Calu3 (cell line): ENCODE measurements around the gene EGFL7. TPM values are rescaled to one million over a fixed set of nuclear protein-coding genes. Genes with fewer than 3 reads are reported as not detected.

Experiments used
- BruUV-seq: library from RNA; stranded (reverse); fragments of 400-500 nt; replicated peaks from 2 replicates; lab custom pipeline; 2021; lab: Mats Ljungman, UMichigan
- CTCF ChIA-PET: fragments of 300-600 bp; sonication (Branson Sonifier 250); formaldehyde crosslinking; loops from one replicate; lab custom pipeline; 2022; ENCODE audit warnings: antibody characterized with exemption; lab: Charles Lee
- DNase-seq: peaks from one replicate; pipeline ENCODE4 v3.0.0; 2022
- H3K27ac Mint-ChIP-seq: one replicate; pipeline ENCODE4 v1.8.0; 2022; ENCODE audit warnings: mixed read lengths; ENCODE audit not compliant: unreplicated experiment
- H3K27me3 Mint-ChIP-seq: one replicate; pipeline ENCODE4 v1.8.0; 2022; ENCODE audit warnings: mixed read lengths; ENCODE audit not compliant: unreplicated experiment
- H3K36me3 Mint-ChIP-seq: one replicate; pipeline ENCODE4 v1.8.0; 2022; ENCODE audit warnings: mild to moderate bottlenecking, moderate library complexity, mixed read lengths; ENCODE audit not compliant: insufficient read depth, unreplicated experiment
- H3K4me1 Mint-ChIP-seq: one replicate; pipeline ENCODE4 v1.8.0; 2022; ENCODE audit warnings: mild to moderate bottlenecking, low read depth, mixed read lengths; ENCODE audit not compliant: unreplicated experiment
- H3K4me3 Mint-ChIP-seq: one replicate; pipeline ENCODE4 v1.8.0; 2022; ENCODE audit warnings: mild to moderate bottlenecking, low read depth, moderate library complexity, mixed read lengths; ENCODE audit not compliant: unreplicated experiment
- H3K9me3 Mint-ChIP-seq: one replicate; pipeline ENCODE4 v1.8.0; 2022; ENCODE audit warnings: low read depth, mixed read lengths; ENCODE audit not compliant: unreplicated experiment
- intact Hi-C: fragments of 100-400 bp; cut with micrococcal nuclease; formaldehyde crosslinking; loops from one replicate; pipeline ENCODE4 v1.10.0; 2022; ENCODE audit not compliant: unreplicated experiment
- total RNA-seq: library from RNA; stranded (reverse); gene quantifications from 2 replicates; pipeline ENCODE4 v1.2.3, GENCODE V29; 2022
- TF ChIP-seq, protein P1 (sequence below): fragments of 200-600 bp; IDR thresholded peaks from one replicate; pipeline ENCODE4 v1.8.0; 2022; ENCODE audit warnings: antibody characterized with exemption; ENCODE audit not compliant: unreplicated experiment

EGFL7 gene
- total RNA-seq, 1 experiment from 2014 or later, result 1.3 TPM

DNA sequence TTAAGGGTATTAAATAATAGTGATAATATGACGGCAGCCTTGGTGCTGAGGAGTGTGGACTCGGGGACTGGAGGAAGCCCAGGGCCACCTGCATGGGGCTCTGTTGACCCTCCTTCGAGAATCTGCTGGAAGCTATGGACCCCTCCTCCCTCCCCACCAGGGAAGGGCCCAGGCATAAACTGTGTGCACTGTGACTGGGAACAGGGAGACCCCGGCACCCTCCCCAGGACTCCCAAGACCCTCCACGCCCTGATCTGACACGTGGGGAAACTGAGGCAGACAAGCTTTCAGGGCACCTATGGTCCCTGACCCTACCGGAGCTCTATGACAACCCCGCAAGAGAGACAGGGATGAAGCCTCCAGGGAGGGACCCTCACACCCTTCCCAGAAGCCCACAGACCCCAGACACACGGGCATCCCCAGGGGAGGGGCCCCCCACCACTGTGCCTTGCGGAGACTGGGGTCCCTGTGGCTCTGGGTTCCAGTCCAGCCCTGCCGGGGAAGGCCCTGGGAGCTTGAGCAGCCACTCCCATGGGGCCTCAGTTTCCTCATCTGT is 6.5 kb upstream of the EGFL7 start:
- intact Hi-C loops, result no loop called here
- peaks cover 22% of the 10 kb centered on the region for H3K27me3 Mint-ChIP-seq
- no peak for DNase-seq
- TF ChIP-seq, protein P1, sequence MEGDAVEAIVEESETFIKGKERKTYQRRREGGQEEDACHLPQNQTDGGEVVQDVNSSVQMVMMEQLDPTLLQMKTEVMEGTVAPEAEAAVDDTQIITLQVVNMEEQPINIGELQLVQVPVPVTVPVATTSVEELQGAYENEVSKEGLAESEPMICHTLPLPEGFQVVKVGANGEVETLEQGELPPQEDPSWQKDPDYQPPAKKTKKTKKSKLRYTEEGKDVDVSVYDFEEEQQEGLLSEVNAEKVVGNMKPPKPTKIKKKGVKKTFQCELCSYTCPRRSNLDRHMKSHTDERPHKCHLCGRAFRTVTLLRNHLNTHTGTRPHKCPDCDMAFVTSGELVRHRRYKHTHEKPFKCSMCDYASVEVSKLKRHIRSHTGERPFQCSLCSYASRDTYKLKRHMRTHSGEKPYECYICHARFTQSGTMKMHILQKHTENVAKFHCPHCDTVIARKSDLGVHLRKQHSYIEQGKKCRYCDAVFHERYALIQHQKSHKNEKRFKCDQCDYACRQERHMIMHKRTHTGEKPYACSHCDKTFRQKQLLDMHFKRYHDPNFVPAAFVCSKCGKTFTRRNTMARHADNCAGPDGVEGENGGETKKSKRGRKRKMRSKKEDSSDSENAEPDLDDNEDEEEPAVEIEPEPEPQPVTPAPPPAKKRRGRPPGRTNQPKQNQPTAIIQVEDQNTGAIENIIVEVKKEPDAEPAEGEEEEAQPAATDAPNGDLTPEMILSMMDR, result no peak
- no peak overlapping the region for H3K27ac Mint-ChIP-seq
- CTCF ChIA-PET, result no interaction called here
- H3K4me3 Mint-ChIP-seq, result no peak overlapping the region
- no TSS peak for BruUV-seq
- H3K9me3 Mint-ChIP-seq, result no peaks in the 10 kb centered on the region
- H3K4me1 Mint-ChIP-seq, result no peaks in the 10 kb centered on the region
- H3K36me3 Mint-ChIP-seq, result no peaks in the 10 kb centered on the region

DNA sequence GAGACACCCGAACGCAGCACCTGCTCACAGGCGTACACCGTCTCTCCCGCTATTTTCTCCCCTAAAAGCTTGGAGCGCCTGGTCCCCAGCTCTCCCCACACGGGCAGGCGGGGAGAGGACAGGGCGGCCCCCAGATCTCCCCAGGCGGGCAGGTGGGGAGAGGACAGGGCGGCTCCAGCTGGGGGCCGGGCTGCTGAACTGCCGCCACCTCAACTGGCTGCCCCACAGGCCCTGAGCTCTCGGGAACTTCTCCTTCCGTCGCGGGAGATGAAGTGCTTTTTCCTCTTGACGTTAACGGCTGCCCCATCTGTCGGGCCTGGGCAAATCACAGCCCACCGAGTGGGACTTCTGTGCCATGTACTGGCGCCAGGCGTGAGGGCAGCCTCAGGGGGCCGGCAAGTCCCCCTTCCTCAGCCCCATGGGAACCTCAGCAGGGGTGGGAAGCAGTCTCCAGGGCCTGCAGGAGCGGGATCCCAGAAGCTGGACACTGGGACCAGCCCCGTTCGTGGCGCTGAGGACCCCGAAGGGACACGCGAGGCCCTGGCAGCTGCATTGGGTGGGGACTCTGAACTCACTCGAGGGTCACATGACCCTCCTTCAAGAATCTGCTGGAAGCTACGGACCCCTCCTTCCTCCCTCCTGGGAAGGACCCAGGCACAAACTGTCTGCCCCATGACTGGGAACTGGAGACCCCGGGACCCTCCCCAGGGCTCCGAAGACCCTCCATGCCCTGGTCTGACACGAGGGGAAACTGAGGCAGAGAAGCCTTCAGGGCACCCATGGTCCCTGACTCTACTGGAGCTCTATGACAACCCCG is 5.7 kb upstream of the EGFL7 start:
- BruUV-seq, result no TSS peak
- Mint-ChIP-seq H3K4me1 (no peaks in the 10 kb centered on the region), H3K27me3 (peaks cover 22% of the 10 kb centered on the region), H3K4me3 (no peak overlapping the region), H3K27ac (no peak overlapping the region), H3K9me3 (no peaks in the 10 kb centered on the region), H3K36me3 (no peaks in the 10 kb centered on the region)
- CTCF ChIA-PET, result no interaction called here
- intact Hi-C loops, result no loop called here
- TF ChIP-seq, protein P1, result no peak
- DNase-seq, result no peak

DNA sequence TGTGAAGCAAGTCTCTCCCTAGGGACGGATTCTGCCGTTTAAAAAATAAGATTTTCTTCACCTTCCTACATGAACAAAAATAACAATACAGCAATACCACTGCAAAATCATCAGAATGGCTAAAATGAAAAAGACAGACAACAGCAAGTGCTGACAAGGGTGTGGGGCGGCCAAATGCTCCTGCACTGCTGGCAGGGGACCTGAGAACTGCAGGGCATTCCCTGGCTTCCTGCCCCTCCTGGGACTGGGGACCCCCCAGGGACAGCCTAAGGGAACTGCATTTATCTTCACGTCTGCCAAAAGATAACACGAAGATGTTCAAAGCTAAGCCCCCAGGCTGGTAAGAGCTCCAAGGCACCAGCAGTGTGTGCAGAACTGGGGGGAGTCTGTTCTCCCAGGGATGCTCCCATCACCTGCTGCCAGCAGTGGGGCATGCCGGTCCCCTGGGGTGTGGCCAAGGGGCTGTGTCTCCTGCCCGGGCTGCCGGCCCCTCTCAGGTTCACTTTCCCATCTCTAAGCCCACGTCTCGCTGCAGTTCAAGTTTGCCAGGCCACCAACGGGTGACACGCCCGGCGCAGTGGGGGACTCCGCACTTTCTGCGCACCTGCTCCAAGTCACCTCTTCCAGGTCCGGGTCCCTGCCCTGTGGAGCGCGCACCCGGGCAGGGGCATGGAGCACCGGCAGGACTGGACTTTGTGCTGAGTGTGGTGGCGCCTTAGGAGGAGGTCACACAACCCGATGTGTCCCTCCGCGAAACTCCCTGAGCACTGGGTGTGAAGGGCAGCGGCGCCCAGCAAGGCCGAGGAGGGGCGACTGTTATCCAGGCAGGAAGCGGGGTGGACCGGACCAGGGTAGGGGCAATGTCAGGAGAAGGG is 4.5 kb upstream of the EGFL7 start:
- CTCF ChIA-PET, result no interaction called here
- BruUV-seq, result no TSS peak

More for the DNA sequence above, 4.5 kb upstream of the EGFL7 start:
- Mint-ChIP-seq H3K36me3 (no peaks in the 10 kb centered on the region), H3K4me1 (no peaks in the 10 kb centered on the region), H3K27me3 (peaks cover 22% of the 10 kb centered on the region), H3K4me3 (no peak overlapping the region), H3K27ac (no peak overlapping the region), H3K9me3 (no peaks in the 10 kb centered on the region)
- intact Hi-C loops, result no loop called here
- no peak for DNase-seq
- TF ChIP-seq, protein P1, result no peak
